Activated naive CD4-positive, alpha-beta T cell treated with Interleukin-2 at 50 U/mL for 16 hours (primary cell): ENCODE measurements around the gene APP.
"Not testable (repeated sequence)": the region's sequence is repeated elsewhere in the genome, so short reads cannot be mapped to it uniquely, and the experiment has no call there.

Experiments used
- DNase-seq: peaks from one replicate; pipeline ENCODE4 v3.0.0-alpha.2; 2020

APP gene

DNA sequence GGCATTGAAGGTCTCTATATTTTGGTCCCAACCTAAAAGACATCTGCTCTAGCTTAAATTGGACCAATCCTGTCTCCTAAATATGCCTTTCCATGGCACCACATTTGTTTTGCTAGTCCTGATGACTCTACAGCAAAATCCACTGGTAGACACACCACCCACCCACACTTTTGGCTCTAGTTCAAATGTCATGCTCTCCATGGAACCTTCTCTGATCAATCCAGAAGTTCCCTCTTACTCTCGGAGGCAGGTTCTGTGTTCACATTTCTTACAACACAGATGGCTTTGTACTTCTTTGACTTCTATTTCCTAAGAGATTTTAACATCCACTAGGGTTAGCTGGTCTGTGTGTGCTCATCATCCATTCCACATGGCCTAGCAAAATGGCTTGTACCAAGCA, 151.3 kb downstream of the APP start:
- no peak for DNase-seq

DNA sequence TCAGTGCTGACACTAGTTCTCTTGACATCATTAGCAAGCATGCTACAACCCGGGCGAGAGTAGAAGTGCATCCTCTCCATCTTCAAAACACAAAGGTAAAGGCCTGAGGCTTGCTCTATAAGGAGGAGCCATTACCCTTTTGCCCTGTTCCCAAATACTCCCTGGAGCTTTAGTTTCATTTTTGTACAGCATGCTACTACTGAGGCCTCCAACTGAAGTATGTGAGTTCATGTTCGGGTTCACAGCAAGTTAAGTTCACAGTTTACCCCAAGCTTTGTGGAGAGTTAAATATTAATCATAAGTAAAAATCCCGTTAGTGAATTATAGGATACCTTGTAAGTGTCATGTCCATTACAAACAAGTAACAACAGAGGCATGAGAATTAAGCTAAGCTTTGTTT, 156.6 kb downstream of the APP start:
- no peak for DNase-seq

DNA sequence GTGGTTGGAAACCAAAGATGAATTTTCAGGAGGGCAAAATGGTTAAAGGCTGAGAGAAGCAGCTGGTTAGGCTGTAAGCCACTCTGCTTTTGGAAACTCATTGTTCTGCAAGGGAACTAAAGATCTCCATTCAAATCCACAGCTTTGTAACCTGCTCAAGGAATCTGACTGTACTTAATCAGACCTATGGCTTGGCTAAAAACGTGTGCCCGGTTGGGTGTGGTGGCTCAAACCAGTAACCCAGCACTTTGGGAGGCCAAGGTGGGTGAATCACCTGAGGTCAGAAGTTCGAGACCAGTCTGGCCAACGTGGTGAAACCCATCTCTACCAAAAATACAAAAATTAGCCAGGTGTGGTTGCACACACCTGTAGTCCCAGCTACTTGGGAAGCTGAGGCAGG, 158.1 kb downstream of the APP start:
- not testable (repeated sequence) for DNase-seq

DNA sequence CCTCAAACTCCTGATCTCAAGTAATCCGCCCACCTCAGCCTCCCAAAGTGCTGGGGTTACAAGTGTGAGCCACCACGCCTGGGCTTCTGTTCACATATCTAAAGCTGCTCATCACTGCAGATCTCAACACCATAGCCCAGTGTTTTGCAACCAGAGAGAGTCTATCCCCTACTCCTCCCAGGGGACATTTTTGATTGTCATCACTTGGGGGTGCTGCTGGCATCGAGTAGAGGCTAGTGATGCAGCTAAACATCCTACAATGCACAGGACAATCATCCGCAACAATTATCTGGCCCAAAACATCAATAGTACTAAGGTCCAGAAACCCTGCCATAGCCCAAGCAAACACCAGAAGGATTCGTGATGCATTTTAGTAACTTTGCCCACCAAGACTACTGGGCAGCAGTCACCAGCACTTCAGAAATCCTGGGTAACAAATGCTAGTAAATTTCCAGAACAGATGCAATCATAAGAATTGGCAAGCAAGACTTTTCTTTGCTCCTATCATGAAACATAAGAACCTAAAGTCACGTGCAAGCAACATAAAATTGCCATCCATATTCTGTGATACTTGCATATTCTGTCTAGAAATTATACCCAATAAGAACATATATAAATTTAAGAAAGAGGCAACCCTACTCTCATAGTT, 159.2 kb downstream of the APP start:
- no peak for DNase-seq

GRCh38 chr21:26007951-26008498, 162.5 kb downstream of the APP start:
- DNase-seq: no peak

DNA sequence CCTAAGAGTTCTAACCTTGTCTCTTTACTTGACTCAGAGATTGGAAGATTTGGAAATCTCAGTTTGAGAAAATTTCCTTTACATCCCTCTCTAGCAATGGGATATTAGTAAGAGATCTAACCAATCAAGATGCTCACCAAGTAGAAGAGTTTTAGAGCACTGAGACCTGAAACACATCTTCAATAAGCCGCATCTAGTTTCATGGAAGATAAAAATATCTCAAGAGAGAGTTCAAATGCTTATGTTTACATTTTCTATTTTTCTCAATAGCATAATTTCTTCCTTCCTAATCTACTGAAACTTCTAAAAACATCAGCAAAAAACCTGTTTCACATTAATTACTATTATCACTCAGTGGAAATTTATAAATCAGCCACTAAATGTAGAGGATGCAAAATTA, 165.1 kb downstream of the APP start:
- DNase-seq: no peak

DNA sequence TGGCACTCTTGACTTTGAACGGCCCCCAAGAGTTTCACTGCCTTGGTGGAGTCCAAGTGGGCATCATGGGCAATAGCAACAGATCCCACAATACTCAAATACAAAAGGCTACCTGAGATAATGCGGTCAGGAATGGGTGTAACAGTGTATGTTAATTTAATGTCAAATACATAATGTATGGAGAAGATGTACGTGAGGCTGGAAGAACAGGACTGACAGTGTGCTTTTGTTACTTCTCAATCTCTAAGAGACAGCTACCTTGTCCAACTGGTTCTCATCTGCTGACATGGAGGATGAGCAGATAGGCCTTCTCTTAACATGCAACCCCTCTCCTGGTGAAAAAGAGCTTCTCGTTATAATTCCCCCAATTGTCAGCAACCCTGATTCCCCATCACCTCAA, 167.2 kb downstream of the APP start:
- DNase-seq: no peak

- no peak for DNase-seq
Observed at GRCh38 chr21:26001356-26001755, 169.2 kb downstream of the APP start.

DNA sequence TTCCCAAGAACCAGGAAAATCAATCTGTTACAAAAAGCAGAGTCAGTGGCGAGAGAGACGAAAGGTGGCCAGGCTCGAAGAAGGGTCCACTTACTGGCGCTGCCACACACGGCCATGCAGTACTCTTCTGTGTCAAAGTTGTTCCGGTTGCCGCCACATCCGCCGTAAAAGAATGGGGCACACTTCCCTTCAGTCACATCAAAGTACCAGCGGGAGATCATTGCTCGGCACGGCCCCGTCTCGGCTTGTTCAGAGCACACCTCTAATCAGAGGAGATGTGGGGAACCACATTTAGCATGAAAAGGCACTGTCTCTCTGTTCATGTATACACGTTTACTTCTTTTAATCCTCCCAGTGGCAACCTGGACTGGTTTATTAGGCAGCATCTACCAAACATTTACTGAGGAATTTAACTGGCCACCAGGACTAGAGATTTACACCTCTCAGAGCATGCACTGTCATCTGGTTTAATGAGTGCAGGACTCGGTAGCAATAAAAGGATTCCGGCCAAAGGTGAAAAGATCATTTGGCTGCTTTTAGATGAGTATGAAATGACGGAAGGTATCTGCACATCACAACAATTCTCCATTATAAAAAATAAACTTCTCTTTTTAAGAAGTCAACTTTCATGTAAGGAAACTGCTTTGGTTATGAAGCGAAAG, 170.5 kb downstream of the APP start:
- peak; percentile 11 for DNase-seq

- DNase-seq: no peak
Observed at GRCh38 chr21:25997788-25998611, 172.6 kb downstream of the APP start.

GRCh38 chr21:25995278-25995677, 175.3 kb downstream of the APP start:
- no peak for DNase-seq

- DNase-seq: no peak
Observed at GRCh38 chr21:25994758-25995163, 175.8 kb downstream of the APP start.

GRCh38 chr21:25988738-25989137, 181.8 kb downstream of the APP start:
- no peak for DNase-seq

- no peak for DNase-seq
Observed at GRCh38 chr21:25987531-25987930, 183.0 kb downstream of the APP start.

GRCh38 chr21:25986928-25987327, 183.6 kb downstream of the APP start:
- no peak for DNase-seq

GRCh38 chr21:25985990-25986389, 184.6 kb downstream of the APP start:
- DNase-seq: no peak

DNA sequence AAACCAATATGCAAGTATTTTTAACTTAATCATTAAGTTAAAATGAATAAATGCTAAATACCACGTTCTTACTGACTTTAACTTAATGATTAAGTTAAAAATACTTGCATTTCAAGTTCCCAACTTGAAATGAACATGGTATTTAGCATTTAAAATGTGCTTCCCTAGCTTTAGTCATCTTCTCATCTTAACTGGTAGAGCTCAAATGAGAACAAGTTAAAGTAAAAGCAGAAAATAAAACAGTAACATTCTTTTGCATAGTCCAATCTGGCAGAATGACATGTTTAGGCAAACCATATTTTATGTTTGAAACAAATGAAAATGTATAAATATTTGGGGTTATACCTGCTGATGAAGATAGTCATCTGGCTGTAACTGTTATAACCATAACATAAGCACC, 186.0 kb downstream of the APP start:
- no peak for DNase-seq

GRCh38 chr21:25983745-25984144, 186.8 kb downstream of the APP start:
- DNase-seq: no peak

DNA sequence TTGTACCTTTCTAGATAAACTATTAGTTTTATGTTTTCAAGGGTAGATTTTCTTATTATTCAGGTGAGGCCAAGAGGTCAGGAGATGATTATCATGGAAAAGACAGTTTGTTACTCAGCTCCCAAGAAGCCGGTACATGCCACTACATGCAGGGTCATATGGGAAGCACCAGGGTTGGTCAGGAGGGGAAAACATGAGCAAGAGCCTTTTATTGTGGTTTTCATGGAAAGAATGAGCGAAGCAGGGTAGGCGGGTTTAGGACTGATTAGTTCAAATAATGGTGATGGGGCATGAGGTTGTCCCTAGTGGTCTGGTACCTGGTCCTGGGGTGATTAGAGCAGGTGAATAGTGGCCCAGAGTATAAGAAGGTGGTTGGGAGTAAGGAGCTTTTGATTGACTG, 189.9 kb downstream of the APP start:
- no peak for DNase-seq

DNA sequence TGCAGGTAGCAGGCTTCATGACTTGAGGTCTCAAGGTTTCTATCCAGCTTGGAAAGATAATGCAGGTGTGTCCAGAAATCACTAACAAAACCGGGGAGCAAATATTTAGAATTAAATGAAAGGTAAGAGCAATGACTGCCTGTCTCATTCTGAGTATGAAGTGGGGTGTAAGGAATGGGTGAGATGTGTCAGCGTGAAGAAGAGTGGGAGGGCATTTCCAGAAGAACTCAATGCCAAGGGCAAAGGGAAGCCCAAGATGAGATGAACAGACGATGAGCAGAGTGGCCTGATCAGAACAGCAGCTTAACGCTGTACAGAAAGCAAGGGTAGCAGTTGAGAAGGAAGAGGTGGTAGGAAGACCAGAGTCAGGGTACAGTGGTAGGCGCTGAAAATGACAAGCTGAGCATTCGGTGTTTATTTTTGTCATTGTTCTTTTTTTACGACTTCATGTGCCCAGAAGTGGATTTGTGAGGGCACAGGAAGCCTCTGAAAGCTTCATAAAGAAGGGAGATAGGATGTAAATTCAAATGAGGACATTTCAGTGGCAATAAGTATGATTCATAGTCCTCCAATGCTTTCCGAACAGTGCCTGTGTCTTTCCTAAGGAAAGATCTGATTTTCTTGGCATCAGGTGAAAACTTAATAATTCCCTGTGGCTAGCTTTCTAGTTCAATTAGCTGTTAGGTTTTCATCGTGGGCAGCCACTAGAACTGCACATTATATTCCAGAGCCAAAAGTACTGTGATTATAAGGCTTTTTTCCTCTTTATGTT, 190.5 kb downstream of the APP start:
- no peak for DNase-seq

DNA sequence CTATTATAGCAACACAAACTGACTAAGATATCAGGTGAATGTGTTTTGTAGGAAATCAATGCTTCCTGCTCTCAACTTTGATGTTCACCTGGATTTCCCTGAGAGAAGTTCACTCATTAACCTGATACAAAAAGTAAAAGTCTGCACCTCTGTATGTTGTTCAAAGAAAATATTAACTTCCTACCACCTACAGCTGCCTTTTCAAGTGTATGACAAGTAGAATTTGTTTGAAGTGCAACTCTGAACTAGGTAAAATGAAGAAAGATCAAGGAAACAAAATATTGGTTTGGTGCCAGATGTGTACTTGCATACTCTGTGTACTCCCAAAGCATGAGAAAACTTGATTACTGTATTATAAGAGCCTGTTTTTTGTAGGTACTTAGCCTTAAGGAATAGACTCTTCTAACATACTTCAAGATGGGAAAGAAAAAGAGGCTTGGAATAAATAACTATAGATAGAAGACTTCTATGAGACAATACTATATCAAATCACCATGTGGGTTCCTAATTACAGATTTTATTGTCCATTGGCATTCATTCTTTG, 193.4 kb downstream of the APP start:
- no peak for DNase-seq

DNA sequence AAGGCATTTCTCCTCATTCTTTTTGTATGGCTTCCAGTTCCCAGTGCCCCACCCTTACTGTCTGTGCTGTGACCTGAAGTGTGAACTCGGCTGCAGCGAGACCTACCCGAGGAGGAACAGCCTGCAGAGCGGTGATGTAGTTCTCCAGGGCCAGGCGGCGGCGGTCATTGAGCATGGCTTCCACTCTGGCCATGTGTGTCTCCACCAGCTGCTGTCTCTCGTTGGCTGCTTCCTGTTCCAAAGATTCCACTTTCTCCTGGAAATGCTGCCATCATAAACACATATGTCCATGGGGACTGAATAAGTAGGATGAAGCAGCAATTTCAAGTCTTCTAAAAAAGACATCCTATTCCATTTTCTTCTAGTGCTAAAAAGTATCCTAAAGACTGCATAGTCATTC, 195.6 kb downstream of the APP start:
- DNase-seq: no peak
